Cerebellar cortex (tissue), 1 donor: ENCODE measurements around the gene BRCA1.

Source experiments
- DNase-seq: peaks from one replicate; pipeline ENCODE4 v3.0.0-alpha.2; 2015; ENCODE audit warnings: low spot score

Gene BRCA1

GRCh38 chr17:43025290-43025657, 99.9 kb downstream of the BRCA1 start:
- no peak for DNase-seq

GRCh38 chr17:43024407-43025289, 100.5 kb downstream of the BRCA1 start, which contains the start of gene RND2:
Gene RND2 (plus strand): TSS chr17:43025231. CDS start chr17:43025348, 117 bp downstream.
- DNase-seq: peak; percentile 94

- DNase-seq: peak; percentile 75
Observed at GRCh38 chr17:43021741-43022512, 103.2 kb downstream of the BRCA1 start, which contains the start of gene VAT1. Gene VAT1 (minus strand): TSS chr17:43022385. CDS start chr17:43022322, 63 bp downstream.

- no peak for DNase-seq
Observed at GRCh38 chr17:43020789-43021740, 104.1 kb downstream of the BRCA1 start.

GRCh38 chr17:43020030-43020621, 105.0 kb downstream of the BRCA1 start:
- DNase-seq: no peak

GRCh38 chr17:43019418-43019817, 105.7 kb downstream of the BRCA1 start:
- no peak for DNase-seq

- DNase-seq: no peak
Observed at GRCh38 chr17:43018932-43019331, 106.2 kb downstream of the BRCA1 start.

- no peak for DNase-seq
Observed at GRCh38 chr17:43018008-43018853, 106.9 kb downstream of the BRCA1 start.

- no peak for DNase-seq
Observed at GRCh38 chr17:43016216-43016615, 108.9 kb downstream of the BRCA1 start.

GRCh38 chr17:43015579-43015978, 109.6 kb downstream of the BRCA1 start:
- no peak for DNase-seq

GRCh38 chr17:43014649-43015542, 110.3 kb downstream of the BRCA1 start:
- no peak for DNase-seq

- DNase-seq: no peak
Observed at GRCh38 chr17:43014020-43014648, 111.0 kb downstream of the BRCA1 start.

GRCh38 chr17:43013296-43013695, 111.9 kb downstream of the BRCA1 start:
- DNase-seq: no peak

GRCh38 chr17:43011728-43012472, 113.3 kb downstream of the BRCA1 start:
- DNase-seq: no peak

- DNase-seq: no peak
Observed at GRCh38 chr17:43010667-43011308, 114.4 kb downstream of the BRCA1 start.

- DNase-seq: peak; percentile 74
Observed at GRCh38 chr17:43006639-43007551, 118.3 kb downstream of the BRCA1 start, which contains the start of gene IFI35. Gene IFI35 (plus strand): TSS chr17:43006784. CDS start chr17:43006948, 164 bp downstream.
